Dermis blood vessel endothelial cell (primary cell): ENCODE measurements around the gene CGNL1. TPM values are rescaled to one million over a fixed set of nuclear protein-coding genes. Genes with fewer than 3 reads are reported as not detected.
A peak's percentile ranks its signal among the peaks of the same experiment; 100 is the strongest.

Source experiments
- DNase-seq: peaks from one replicate; pipeline ENCODE4 v3.0.0; 2010
- total RNA-seq: library from RNA; depleted of rRNA; stranded (reverse); fragments of >200 nt; gene quantifications from 2 replicates; pipeline ENCODE4 v1.2.3, GENCODE V29; 2014

Gene CGNL1
- total RNA-seq = 16.3 and 21.1 TPM in 2 replicates

GRCh38 chr15:57375827-57376695, at the start of gene CGNL1:
TSS of gene CGNL1 (plus strand) at chr15:57376505. CDS start at chr15:57438000, 61,495 bp downstream.
- peak; percentile 49 for DNase-seq

- DNase-seq = no peak
Measured at GRCh38 chr15:57327985-57328471, 48.3 kb upstream of the CGNL1 start.

- DNase-seq = no peak
Measured at GRCh38 chr15:57328479-57328878, 47.8 kb upstream of the CGNL1 start.

- DNase-seq = peak; percentile 29
Measured at GRCh38 chr15:57328897-57329296, 47.4 kb upstream of the CGNL1 start.

GRCh38 chr15:57329582-57330367, 46.5 kb upstream of the CGNL1 start:
- DNase-seq = no peak

- DNase-seq = no peak
Measured at GRCh38 chr15:57330619-57331340, 45.5 kb upstream of the CGNL1 start.

GRCh38 chr15:57332326-57332725, 44.0 kb upstream of the CGNL1 start:
- no peak for DNase-seq

GRCh38 chr15:57333487-57333886, 42.8 kb upstream of the CGNL1 start:
- DNase-seq = no peak

GRCh38 chr15:57334257-57334656, 42.0 kb upstream of the CGNL1 start:
- peak; percentile 79 for DNase-seq

GRCh38 chr15:57335293-57335715, 41.0 kb upstream of the CGNL1 start:
- DNase-seq = no peak

- peak; percentile 30 for DNase-seq
Measured at GRCh38 chr15:57335719-57336118, 40.6 kb upstream of the CGNL1 start.

GRCh38 chr15:57337868-57338411, 38.4 kb upstream of the CGNL1 start:
- peak; percentile 99 for DNase-seq

GRCh38 chr15:57339321-57339720, 37.0 kb upstream of the CGNL1 start:
- no peak for DNase-seq

GRCh38 chr15:57340682-57341259, 35.5 kb upstream of the CGNL1 start:
- DNase-seq = peak; percentile 87

- no peak for DNase-seq
Measured at GRCh38 chr15:57343048-57343447, 33.3 kb upstream of the CGNL1 start.

GRCh38 chr15:57343498-57343897, 32.8 kb upstream of the CGNL1 start:
- no peak for DNase-seq

GRCh38 chr15:57344282-57344681, 32.0 kb upstream of the CGNL1 start:
- DNase-seq = no peak

- DNase-seq = peak; percentile 51
Measured at GRCh38 chr15:57345584-57345983, 30.7 kb upstream of the CGNL1 start.

- no peak for DNase-seq
Measured at GRCh38 chr15:57348081-57348480, 28.2 kb upstream of the CGNL1 start.

GRCh38 chr15:57352535-57353316, 23.6 kb upstream of the CGNL1 start:
- no peak for DNase-seq

- DNase-seq = no peak
Measured at GRCh38 chr15:57353317-57353804, 22.9 kb upstream of the CGNL1 start.
